ENCODE results near the gene AGPS.
"Not testable (repeated sequence)": the region's sequence is repeated elsewhere in the genome, so short reads cannot be mapped to it uniquely, and the experiment has no call there.

- TF ChIP-seq CTCF, POLR2A (IDR thresholded peaks at IDR 0.05): not testable (repeated sequence)
Observed at GRCh38 chr2:177351121-177351520, 41.5 kb upstream of the AGPS start.

Data from heart left ventricle (tissue), 13 donors.